A549 (cell line): ENCODE data around the gene PXK.

ENCODE experiments used
- BHLHE40 ChIP-seq: IDR thresholded peaks from 2 replicates; pipeline ENCODE4 v1.6.1; 2012; ENCODE audit warnings: low read depth, low read length, inconsistent platforms
- CBX8 ChIP-seq: fragments of 200-600 bp; sonication (generic); IDR thresholded peaks from 2 replicates; pipeline ENCODE4 v1.6.1; 2016
- CHD4 ChIP-seq: fragments of 200-600 bp; sonication (generic); IDR thresholded peaks from 2 replicates; pipeline ENCODE4 v1.6.1; 2016; ENCODE audit warnings: antibody characterized with exemption, mild to moderate bottlenecking, borderline replicate concordance
- EP300 ChIP-seq, 2 experiments: fragments of >200 bp; sonication (Bioruptor Twin); formaldehyde crosslinking; IDR thresholded peaks; 2 replicates in 1 of 2; 3 replicates in 1 of 2; pipeline ENCODE4 v1.6.1; 2016 to 2017
- JUNB ChIP-seq: fragments of >200 bp; sonication (Bioruptor Twin); formaldehyde crosslinking; IDR thresholded peaks from 2 replicates; pipeline ENCODE4 v1.6.1; 2016
- NR3C1 ChIP-seq: fragments of >200 bp; sonication (Bioruptor Twin); formaldehyde crosslinking; IDR thresholded peaks from 3 replicates; pipeline ENCODE4 v1.6.1; 2017
- PHF8 ChIP-seq: fragments of 200-600 bp; sonication (generic); IDR thresholded peaks from 2 replicates; pipeline ENCODE4 v1.6.1; 2016; ENCODE audit warnings: low read depth, mild to moderate bottlenecking, antibody characterized with exemption, moderate library complexity, borderline replicate concordance
- RNF2 ChIP-seq: fragments of 200-600 bp; sonication (generic); IDR thresholded peaks from 2 replicates; pipeline ENCODE4 v1.6.1; 2016; ENCODE audit warnings: low read depth, mild to moderate bottlenecking, antibody characterized with exemption, moderate library complexity, borderline replicate concordance
- TF ChIP-seq, protein P1 (sequence below): fragments of >200 bp; sonication (Bioruptor Twin); formaldehyde crosslinking; IDR thresholded peaks from 3 replicates; pipeline ENCODE4 v1.5.1; 2016

- no peak for TF ChIP-seq CBX8
- no peak for TF ChIP-seq EP300 (IDR thresholded peaks at IDR 0.05)
- no peak for TF ChIP-seq RNF2
- no peak for TF ChIP-seq BHLHE40
- TF ChIP-seq, protein P1, sequence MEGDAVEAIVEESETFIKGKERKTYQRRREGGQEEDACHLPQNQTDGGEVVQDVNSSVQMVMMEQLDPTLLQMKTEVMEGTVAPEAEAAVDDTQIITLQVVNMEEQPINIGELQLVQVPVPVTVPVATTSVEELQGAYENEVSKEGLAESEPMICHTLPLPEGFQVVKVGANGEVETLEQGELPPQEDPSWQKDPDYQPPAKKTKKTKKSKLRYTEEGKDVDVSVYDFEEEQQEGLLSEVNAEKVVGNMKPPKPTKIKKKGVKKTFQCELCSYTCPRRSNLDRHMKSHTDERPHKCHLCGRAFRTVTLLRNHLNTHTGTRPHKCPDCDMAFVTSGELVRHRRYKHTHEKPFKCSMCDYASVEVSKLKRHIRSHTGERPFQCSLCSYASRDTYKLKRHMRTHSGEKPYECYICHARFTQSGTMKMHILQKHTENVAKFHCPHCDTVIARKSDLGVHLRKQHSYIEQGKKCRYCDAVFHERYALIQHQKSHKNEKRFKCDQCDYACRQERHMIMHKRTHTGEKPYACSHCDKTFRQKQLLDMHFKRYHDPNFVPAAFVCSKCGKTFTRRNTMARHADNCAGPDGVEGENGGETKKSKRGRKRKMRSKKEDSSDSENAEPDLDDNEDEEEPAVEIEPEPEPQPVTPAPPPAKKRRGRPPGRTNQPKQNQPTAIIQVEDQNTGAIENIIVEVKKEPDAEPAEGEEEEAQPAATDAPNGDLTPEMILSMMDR: no peak
- TF ChIP-seq CHD4: no peak
- TF ChIP-seq JUNB: no peak
- no peak for TF ChIP-seq PHF8
- TF ChIP-seq NR3C1: no peak
These were observed 59.5 kb downstream of the PXK start for GRCh38 chr3:58392181-58392580.
